ENCODE measurements around the gene ABCD1. TPM values are rescaled to one million over a fixed set of nuclear protein-coding genes. Genes with fewer than 3 reads are reported as not detected.

ABCD1 gene
- polyA plus RNA-seq, 3 donors = 5.6 to 22.5 (median 5.8) TPM

DNA sequence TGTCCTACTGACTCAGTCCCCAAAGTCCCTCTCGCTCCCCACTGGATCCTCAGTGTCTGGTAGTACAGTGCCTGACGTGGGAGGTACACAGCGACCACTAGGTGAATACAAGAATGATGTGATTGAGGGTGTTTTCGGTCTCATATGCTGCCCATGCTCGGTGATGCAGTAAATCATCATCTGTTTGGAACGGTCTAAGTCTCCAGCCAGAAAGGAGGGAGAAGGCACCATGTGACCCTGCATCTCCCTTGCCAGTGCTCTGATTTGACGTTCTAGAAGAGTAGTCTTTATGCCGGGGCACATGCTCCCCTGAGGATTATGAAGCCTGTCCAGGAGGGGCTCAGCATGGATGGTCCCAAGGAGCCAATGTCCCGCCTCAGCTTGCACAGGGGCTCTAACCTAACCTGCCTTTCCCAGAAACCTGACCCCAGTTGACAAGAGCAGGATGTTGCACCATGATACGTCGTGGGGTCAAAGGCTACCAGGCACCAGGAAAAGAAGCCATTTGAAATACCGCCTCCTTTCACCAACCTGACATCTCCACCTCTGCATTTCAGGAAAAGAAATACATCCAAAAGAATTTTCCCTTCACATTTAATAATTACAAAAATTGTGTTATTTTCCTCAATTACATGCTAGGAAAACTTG, 25.6 kb downstream of the ABCD1 start:
- peaks cover 2 to 36% (median 14%) of the 10 kb centered on the region in 3 donors for H3K27me3 Mint-ChIP-seq (ENCODE audit: low read depth in 3 of 3)
- H4K20me1 ChIP-seq (ENCODE audit: insufficient read depth, low read length) = no peaks in the 10 kb centered on the region
- H2AFZ ChIP-seq (ENCODE audit: insufficient read depth, low read depth, low read length, poor library complexity, severe bottlenecking) = no peak overlapping the region
- no peaks in the 10 kb centered on the region for H3K36me3 Mint-ChIP-seq
- H3K79me2 ChIP-seq (ENCODE audit: insufficient read depth, low read length) = no peaks in the 10 kb centered on the region
- intact Hi-C loops (cut with micrococcal nuclease) = no loop called here
- H3K4me2 ChIP-seq (replicated peaks; ENCODE audit: extremely low read depth, low read length, poor library complexity, severe bottlenecking) = no peak overlapping the region
- H3K27ac ChIP-seq (ENCODE audit: low read depth in 1 of 2, low read length in 2 of 2) = no peak overlapping the region
- H3K27ac Mint-ChIP-seq = no peak overlapping the region
- H3K4me3 Mint-ChIP-seq = no peak overlapping the region
- H3K9me3 ChIP-seq (replicated peaks in 1 of 2; ENCODE audit: control insufficient read depth in 1 of 2, insufficient read depth in 1 of 2, low read length in 2 of 2) = no peaks in the 10 kb centered on the region
- no peaks in the 10 kb centered on the region for H3K4me1 ChIP-seq (ENCODE audit: control insufficient read depth in 1 of 2, insufficient read depth in 2 of 2, low read length in 2 of 2)
- peak in 1 of 3 donors; percentile 0 for DNase-seq
- H3K36me3 ChIP-seq (replicated peaks in 1 of 2; ENCODE audit: control insufficient read depth in 1 of 2, insufficient read depth in 2 of 2, low read length in 2 of 2) = no peaks in the 10 kb centered on the region
- H3K9ac ChIP-seq (ENCODE audit: insufficient read depth, low read length, poor library complexity, severe bottlenecking) = no peak overlapping the region
- no peak for TF ChIP-seq CTCF (IDR thresholded peaks at IDR 0.05)
- H3K9me3 Mint-ChIP-seq = peaks cover 0 to 12% (median 0%) of the 10 kb centered on the region in 7 donors
- H3K27me3 ChIP-seq (ENCODE audit: control insufficient read depth in 2 of 2, insufficient read depth in 2 of 2, low read length in 2 of 2) = peaks cover 0 to 8% of the 10 kb centered on the region in 2 donors
- no peak overlapping the region for H3K4me3 ChIP-seq (replicated peaks in 1 of 3; ENCODE audit: low read depth in 2 of 3, low read length in 3 of 3)
- WGBS (ENCODE audit: insufficient coverage) = 100% methylated on average over 3 of the region's 12 CpGs
- H3K4me1 Mint-ChIP-seq = peaks cover 2% of the 10 kb centered on the region

DNA sequence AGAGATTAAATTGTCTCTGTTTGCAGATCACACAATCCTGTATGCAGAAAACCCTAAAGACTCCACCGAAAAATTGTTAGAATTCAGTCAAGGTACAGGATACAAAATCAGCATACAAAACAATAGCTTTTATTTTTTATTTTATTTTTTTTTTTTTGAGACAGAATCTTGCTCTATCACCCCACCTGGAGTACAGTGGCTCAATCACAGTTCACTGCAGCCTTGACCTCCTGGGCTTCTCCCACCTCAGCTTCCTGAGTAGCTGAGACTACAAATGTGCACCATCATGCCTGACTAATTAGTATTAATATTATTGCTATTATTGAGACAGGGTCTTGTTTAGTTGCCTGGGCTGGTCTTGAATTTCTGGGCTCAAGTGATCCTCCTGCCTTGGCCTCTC, 30.5 kb downstream of the ABCD1 start:
- no peak overlapping the region for H2AFZ ChIP-seq (ENCODE audit: insufficient read depth, low read depth, low read length, poor library complexity, severe bottlenecking)
- no peak overlapping the region for H3K4me3 ChIP-seq (replicated peaks in 1 of 3; ENCODE audit: low read depth in 2 of 3, low read length in 3 of 3)
- no peak for DNase-seq
- peaks cover 0 to 17% of the 10 kb centered on the region in 2 donors for H3K27me3 ChIP-seq (ENCODE audit: control insufficient read depth in 2 of 2, insufficient read depth in 2 of 2, low read length in 2 of 2)
- H3K9me3 Mint-ChIP-seq = peaks cover 0 to 11% (median 0%) of the 10 kb centered on the region in 7 donors
- H3K27ac ChIP-seq (ENCODE audit: low read depth in 1 of 2, low read length in 2 of 2) = no peak overlapping the region
- no peaks in the 10 kb centered on the region for H3K4me1 ChIP-seq (ENCODE audit: control insufficient read depth in 1 of 2, insufficient read depth in 2 of 2, low read length in 2 of 2)
- no peaks in the 10 kb centered on the region for H3K36me3 Mint-ChIP-seq
- no peak overlapping the region for H3K9ac ChIP-seq (ENCODE audit: insufficient read depth, low read length, poor library complexity, severe bottlenecking)
- H3K4me3 Mint-ChIP-seq = no peak overlapping the region
- H3K4me2 ChIP-seq (replicated peaks; ENCODE audit: extremely low read depth, low read length, poor library complexity, severe bottlenecking) = no peak overlapping the region
- peaks cover 0 to 7% of the 10 kb centered on the region in 2 donors for H3K9me3 ChIP-seq (replicated peaks in 1 of 2; ENCODE audit: control insufficient read depth in 1 of 2, insufficient read depth in 1 of 2, low read length in 2 of 2)
- no peaks in the 10 kb centered on the region for H3K36me3 ChIP-seq (replicated peaks in 1 of 2; ENCODE audit: control insufficient read depth in 1 of 2, insufficient read depth in 2 of 2, low read length in 2 of 2)
- H3K27me3 Mint-ChIP-seq (ENCODE audit: low read depth in 3 of 3) = peaks cover 1 to 16% (median 2%) of the 10 kb centered on the region in 3 donors
- no peak for TF ChIP-seq CTCF (IDR thresholded peaks at IDR 0.05)
- H3K4me1 Mint-ChIP-seq = peaks cover 5% of the 10 kb centered on the region
- no peaks in the 10 kb centered on the region for H4K20me1 ChIP-seq (ENCODE audit: insufficient read depth, low read length)
- no peak overlapping the region for H3K27ac Mint-ChIP-seq
- intact Hi-C loops (cut with micrococcal nuclease) = no loop called here
- no peaks in the 10 kb centered on the region for H3K79me2 ChIP-seq (ENCODE audit: insufficient read depth, low read length)
- no CpG with 5 or more reads among the region's 1 CpG for WGBS (ENCODE audit: insufficient coverage)

Data from CD14-positive monocyte (primary cell).